GM12878 (cell line): Measurements from ENCODE around the gene OSBP. TPM values are rescaled to one million over a fixed set of nuclear protein-coding genes. Genes with fewer than 3 reads are reported as not detected.

ENCODE experiments used
- ATAC-seq: fragments of 200-7000 bp; cut with Tn5 transposase; 3 replicates; pipeline ENCODE4 v1.9.1; 2020; ENCODE audit warnings: mild to moderate bottlenecking, moderate library complexity
- BruUV-seq: library from RNA; stranded (reverse); fragments of 400-500 nt; replicated peaks from 2 replicates; lab custom pipeline; 2021; lab: Mats Ljungman, UMichigan
- CTCF ChIA-PET: fragments of 300-600 bp; sonication (Branson Sonifier 250); formaldehyde crosslinking; extraction: SDS; loops from one replicate; lab custom pipeline; 2021; ENCODE audit warnings: inconsistent platforms; lab: Yijun Ruan, JAX
- POLR2A ChIA-PET: fragments of 350-600 bp; formaldehyde crosslinking; extraction: SDS; loops from one replicate; lab custom pipeline; 2021; ENCODE audit warnings: inconsistent platforms; lab: Charles Lee
- RAD21 ChIA-PET: fragments of 300-600 bp; sonication (Branson Sonifier 250); formaldehyde crosslinking; loops from one replicate; lab custom pipeline; 2023; ENCODE audit warnings: antibody characterized with exemption; ENCODE audit not compliant: unreplicated experiment; lab: Charles Lee
- SMC1A ChIA-PET: fragments of 300-600 bp; sonication (Branson Sonifier 250); formaldehyde crosslinking; loops from one replicate; lab custom pipeline; 2023; ENCODE audit not compliant: unreplicated experiment, uncharacterized antibody; lab: Charles Lee
- DNase-seq: peaks from one replicate; pipeline ENCODE4 v3.0.0-alpha.2; 2011; ENCODE audit warnings: low read depth, low spot score
- FAIRE-seq: peaks from 3 replicates; lab custom pipeline; 2011; peaks lifted over from hg19 to GRCh38; lab: Jason Lieb, UNC
- H2AFZ ChIP-seq: 2 replicates; pipeline ENCODE4 v1.6.0; 2011; ENCODE audit warnings: low read depth, low read length, control low read depth; ENCODE audit not compliant: control insufficient read depth
- H3K27ac ChIP-seq: 2 replicates; pipeline ENCODE4 v1.5.1; 2011; ENCODE audit warnings: control low read depth; ENCODE audit not compliant: control insufficient read depth, insufficient read depth
- H3K27me3 ChIP-seq, 2 experiments: replicated peaks in 1 of 2; 2 replicates each; pipeline versions ENCODE4 v1.6.0 to v1.6.1; 2011; ENCODE audit warnings: low read length in 1 of 2; ENCODE audit not compliant: control insufficient read depth in 2 of 2, insufficient read depth in 2 of 2
- H3K36me3 ChIP-seq, 2 experiments: 2 replicates each; pipeline ENCODE4 v1.5.1; 2011; ENCODE audit warnings: low read length in 1 of 2; ENCODE audit not compliant: control insufficient read depth in 2 of 2, insufficient read depth in 2 of 2
- H3K4me1 ChIP-seq: 2 replicates; pipeline ENCODE4 v1.6.1; 2011; ENCODE audit warnings: mild to moderate bottlenecking, low read length, moderate library complexity, mixed read lengths; ENCODE audit not compliant: control insufficient read depth, insufficient read depth
- H3K4me2 ChIP-seq: 2 replicates; pipeline ENCODE4 v1.6.0; 2011; ENCODE audit warnings: control low read depth; ENCODE audit not compliant: control insufficient read depth, insufficient read depth
- H3K4me3 ChIP-seq: fragments of 200-600 bp; sonication (generic); 2 replicates; pipeline ENCODE4 v1.5.1; 2016
- H3K79me2 ChIP-seq: 2 replicates; pipeline ENCODE4 v1.6.0; 2011; ENCODE audit warnings: low read length; ENCODE audit not compliant: control insufficient read depth, insufficient read depth
- H3K9ac ChIP-seq: 2 replicates; pipeline ENCODE4 v1.8.0; 2011; ENCODE audit warnings: low read length, control low read depth, mixed read lengths; ENCODE audit not compliant: control insufficient read depth, insufficient read depth
- H3K9me3 ChIP-seq: replicated peaks from 3 replicates; pipeline ENCODE4 v1.5.1; 2011; ENCODE audit warnings: mild to moderate bottlenecking, low read length; ENCODE audit not compliant: control insufficient read depth, insufficient read depth
- H4K20me1 ChIP-seq: 2 replicates; pipeline ENCODE4 v1.6.0; 2011; ENCODE audit not compliant: control insufficient read depth, insufficient read depth
- ATF7 ChIP-seq: fragments of 450-650 bp; IDR thresholded peaks from 2 replicates; pipeline ENCODE4 v1.6.1; 2016; ENCODE audit warnings: low read depth, mild to moderate bottlenecking
- EP300 ChIP-seq, 2 experiments: fragments of 150-350 bp in 1 of 2; IDR thresholded peaks; 2 replicates each; pipeline ENCODE4 v1.6.1; 2011 to 2012; ENCODE audit warnings: low read depth in 2 of 2, low read length in 2 of 2, borderline replicate concordance in 1 of 2, improper control_type of control experiment in 1 of 2, inconsistent platforms in 1 of 2; ENCODE audit not compliant: control insufficient read depth in 1 of 2
- ESRRA ChIP-seq: IDR thresholded peaks from 2 replicates; pipeline ENCODE4 v1.6.1; 2012; ENCODE audit warnings: mild to moderate bottlenecking, low read length, improper control_type of control experiment
- NFIC ChIP-seq: IDR thresholded peaks from 2 replicates; pipeline ENCODE4 v1.6.1; 2012; ENCODE audit warnings: low read depth, mild to moderate bottlenecking, inconsistent platforms, low read length, moderate library complexity
- NR2C1 ChIP-seq: fragments of 450-650 bp; IDR thresholded peaks from 2 replicates; pipeline ENCODE4 v1.6.1; 2017; ENCODE audit warnings: antibody characterized with exemption, mild to moderate bottlenecking, moderate library complexity
- PKNOX1 ChIP-seq: fragments of 450-650 bp; IDR thresholded peaks from 2 replicates; pipeline ENCODE4 v1.6.1; 2016; ENCODE audit warnings: mild to moderate bottlenecking
- RCOR1 ChIP-seq: conservative IDR thresholded peaks from 2 replicates; pipeline ENCODE4 v1.6.1; 2012; ENCODE audit warnings: low read depth, low read length, improper control_type of control experiment
- WGBS: methylation state at CpG from one replicate; pipeline ENCODE4 v1.1.6; 2016; ENCODE audit warnings: low lambda C conversion rate; ENCODE audit not compliant: insufficient replicate concordance, insufficient coverage; ENCODE audit errors: missing lambda C conversion rate; 5-methylcytosine and 5-hydroxymethylcytosine counted together
- in situ Hi-C: fragments of 300-500 bp; cut with MboI; formaldehyde crosslinking; loops from 9 replicates; pipeline ENCODE4 v1.14.3; 2018; ENCODE audit warnings: mixed read lengths
- intact Hi-C: fragments of 100-400 bp; cut with micrococcal nuclease; formaldehyde crosslinking; loops from one replicate; pipeline ENCODE4 v1.14.2; 2022; ENCODE audit not compliant: unreplicated experiment
- polyA plus RNA-seq, 11 experiments: library from polyadenylated mRNA; depleted of rRNA in 4 of 11; unstranded in 6 of 11; stranded (reverse) in 5 of 11; fragments of >200 nt; fragmentation: Nextera tagmentation in 4 of 11; fragmentation: Illumina TruSeq in 1 of 11; extraction: Ambion mirVana in 4 of 11; extraction: Trizol in 1 of 11; gene quantifications; 1 replicate in 1 of 11; 2 replicates in 10 of 11; pipeline versions ENCODE4 v1.2.1 to v1.2.3, GENCODE V29; 2011 to 2016; ENCODE audit warnings: inconsistent platforms in 2 of 11, missing spikeins in 2 of 11, low read depth in 1 of 11
- total RNA-seq, 4 experiments: library from RNA; depleted of rRNA in 3 of 4; stranded (reverse); fragments of >200 nt in 3 of 4; fragmentation: Illumina TruSeq in 1 of 4; extraction: Trizol in 1 of 4; gene quantifications; 2 replicates each; pipeline versions ENCODE4 v1.2.1 to v1.2.3, GENCODE V29; 2013 to 2021

The OSBP gene
- total and polyA plus RNA-seq, 10 of the 15 experiments (the other 5 are each of a cell fraction or from before 2014, with no cell fraction given), result 5.9 to 41.2 (median 21.7) TPM

GRCh38 chr11:59578369-59578768 is 37.2 kb downstream of the OSBP start:
- WGBS, result 100% methylated on average over 1 of the region's 1 CpG
- Histone ChIP-seq H3K36me3 (peaks cover 12 to 33% of the 10 kb centered on the region in 2 experiments; a peak in 3 of 4 replicates), H3K4me1 (no peaks in the 10 kb centered on the region), H3K9me3 (no peaks in the 10 kb centered on the region), H3K9ac (no peak overlapping the region), H3K4me2 (no peak overlapping the region), H3K79me2 (no peaks in the 10 kb centered on the region), H4K20me1 (no peaks in the 10 kb centered on the region), H3K27me3 (no peaks in the 10 kb centered on the region), H3K27ac (no peak overlapping the region), H2AFZ (no peak overlapping the region)
- ChIA-PET RAD21 (interaction anchor here (0.9 kb wide), 1 partner anchor 20 kb away, joined by 3 read pairs; no protein-coding TSS in a partner anchor), SMC1A (interaction anchor here (0.9 to 1.0 kb wide), 2 partner anchors 10 to 13 kb away, joined by 3 read pairs; no protein-coding TSS in a partner anchor), POLR2A (no interaction called here)
- intact Hi-C loops, result no loop called here
- ATAC-seq (no peak), DNase-seq (no peak), FAIRE-seq (no peak)
- in situ Hi-C loops, result no loop called here
- BruUV-seq, result no TSS peak
- TF ChIP-seq NFIC (no peak), EP300 (IDR thresholded peaks at IDR 0.05; ENCODE audit: borderline replicate concordance in 1 of 2, control insufficient read depth in 1 of 2, low read depth in 2 of 2, low read length in 2 of 2) (no peak), PKNOX1 (no peak), NR2C1 (no peak), ATF7 (no peak), RCOR1 (no peak), ESRRA (no peak)
- TF ChIP-seq, all 136 proteins: peak for 0
- CTCF ChIA-PET, result interaction anchor here (1.2 kb wide), 1 partner anchor 14 kb away, joined by 3 read pairs; no protein-coding TSS in a partner anchor
- no peak overlapping the region for H3K4me3 ChIP-seq
